Gastroesophageal sphincter (tissue), 4 donors: ENCODE measurements around the gene TNP2. TPM values are rescaled to one million over a fixed set of nuclear protein-coding genes. Genes with fewer than 3 reads are reported as not detected.

Source experiments
- ATAC-seq: fragments of 150-250 bp; one replicate; pipeline ENCODE4 v1.9.1; 2016; ENCODE audit warnings: mild to moderate bottlenecking, moderate library complexity
- H3K27ac ChIP-seq, 4 donors: fragments of 200-600 bp; sonication (generic) in 3 of 4; 1 replicate in 3 of 4; 2 replicates in 1 of 4; pipeline ENCODE4 v1.5.1; 2016 to 2019
- H3K27me3 ChIP-seq: fragments of 200-600 bp; sonication (generic); one replicate; pipeline ENCODE4 v1.5.1; 2019
- H3K36me3 ChIP-seq, 2 donors: fragments of 200-600 bp; sonication (generic); one replicate each; pipeline ENCODE4 v1.5.1; 2019; ENCODE audit warnings: control low read depth in 1 of 2
- H3K4me1 ChIP-seq, 3 donors: fragments of 200-600 bp; sonication (generic); 1 replicate in 2 of 3; 2 replicates in 1 of 3; pipeline ENCODE4 v1.5.1; 2016 to 2019; ENCODE audit warnings: control low read depth in 2 of 3
- H3K4me3 ChIP-seq, 2 donors: fragments of 200-600 bp; sonication (generic); one replicate each; pipeline ENCODE4 v1.5.1; 2019; ENCODE audit warnings: mild to moderate bottlenecking in 1 of 2, moderate library complexity in 1 of 2
- H3K9me3 ChIP-seq, 3 donors: fragments of 200-600 bp; sonication (generic); one replicate each; pipeline ENCODE4 v1.5.1; 2017 to 2019; ENCODE audit warnings: control low read depth in 2 of 3
- CTCF ChIP-seq, 4 experiments: fragments of 200-600 bp in 2 of 4; fragments of 450-650 bp in 2 of 4; sonication (generic) in 1 of 4; IDR thresholded peaks; one replicate each; pipeline ENCODE4 v1.5.1; 2017 to 2019; ENCODE audit warnings: antibody characterized with exemption in 4 of 4, mild to moderate bottlenecking in 2 of 4, moderate library complexity in 2 of 4
- EP300 ChIP-seq: sonication (generic); formaldehyde crosslinking; IDR thresholded peaks from one replicate; pipeline ENCODE4 v1.6.1; 2017; ENCODE audit warnings: antibody characterized with exemption, mild to moderate bottlenecking
- POLR2A ChIP-seq, 2 donors: fragments of 450-650 bp; IDR thresholded peaks; one replicate each; pipeline ENCODE4 v1.6.1; 2017; ENCODE audit warnings: antibody characterized with exemption in 2 of 2, mild to moderate bottlenecking in 2 of 2, moderate library complexity in 1 of 2
- POLR2AphosphoS5 ChIP-seq: sonication (generic); formaldehyde crosslinking; IDR thresholded peaks from one replicate; pipeline ENCODE4 v1.6.1; 2017; ENCODE audit warnings: antibody characterized with exemption
- WGBS, 2 donors: methylation state at CpG; one replicate each; pipeline ENCODE4 v1.1.5; 2018; ENCODE audit warnings: low coverage in 1 of 2; 5-methylcytosine and 5-hydroxymethylcytosine counted together
- total RNA-seq, 4 donors: library from RNA; depleted of rRNA; stranded (reverse); fragments of >200 nt; gene quantifications; one replicate each; pipeline ENCODE4 v1.1.0, GENCODE V29; 2016

Gene TNP2
- total RNA-seq, 4 donors from 2014 or later = not detected

- no peak for TF ChIP-seq EP300
- no peak for TF ChIP-seq POLR2A (IDR thresholded peaks at IDR 0.05)
- TF ChIP-seq POLR2AphosphoS5 = no peak
- no peak for TF ChIP-seq CTCF (IDR thresholded peaks at IDR 0.05)
- Histone ChIP-seq H3K27ac (no peak overlapping the region), H3K9me3 (no peaks in the 10 kb centered on the region), H3K4me3 (no peak overlapping the region), H3K27me3 (no peaks in the 10 kb centered on the region), H3K36me3 (no peaks in the 10 kb centered on the region), H3K4me1 (peaks cover 0 to 9% (median 0%) of the 10 kb centered on the region in 3 donors)
- no peak for ATAC-seq
- WGBS, 2 donors = 88% methylated on average over 4 of the region's 5 CpGs; no CpG with 5 or more reads in 1 of the 2 donors
Measured at GRCh38 chr16:11235703-11235991, 33.5 kb downstream of the TNP2 start.

- ATAC-seq = no peak
- TF ChIP-seq POLR2A (IDR thresholded peaks at IDR 0.05) = no peak
- no peak for TF ChIP-seq CTCF (IDR thresholded peaks at IDR 0.05)
- TF ChIP-seq POLR2AphosphoS5 = no peak
- WGBS, 2 donors = 87 to 95% methylated on average over 7 to 13 of the region's 13 CpGs
- peaks cover 0 to 9% (median 0%) of the 10 kb centered on the region in 3 donors for H3K4me1 ChIP-seq
- no peak overlapping the region for H3K4me3 ChIP-seq
- no peak overlapping the region for H3K27ac ChIP-seq
- H3K9me3 ChIP-seq = no peaks in the 10 kb centered on the region
- H3K27me3 ChIP-seq = no peaks in the 10 kb centered on the region
- H3K36me3 ChIP-seq = no peaks in the 10 kb centered on the region
Measured at GRCh38 chr16:11234884-11235702, 34.0 kb downstream of the TNP2 start.

- TF ChIP-seq POLR2A (IDR thresholded peaks at IDR 0.05) (no peak), CTCF (IDR thresholded peaks at IDR 0.05) (no peak), POLR2AphosphoS5 (no peak), EP300 (no peak)
- Histone ChIP-seq H3K36me3 (no peaks in the 10 kb centered on the region), H3K27me3 (no peaks in the 10 kb centered on the region), H3K27ac (no peak overlapping the region), H3K9me3 (no peaks in the 10 kb centered on the region), H3K4me1 (peaks cover 0 to 9% (median 0%) of the 10 kb centered on the region in 3 donors), H3K4me3 (no peak overlapping the region)
- 59 to 86% methylated on average over 3 to 4 of the region's 8 CpGs for WGBS, 2 donors
- ATAC-seq = no peak
Measured at GRCh38 chr16:11233727-11234376, 35.3 kb downstream of the TNP2 start.

- 20% methylated on average over 1 of the region's 35 CpGs for WGBS, 2 donors
- H3K27me3 ChIP-seq = no peaks in the 10 kb centered on the region
- H3K4me3 ChIP-seq = peak overlapping the region in 1 of 2 donors; percentile 1
- H3K9me3 ChIP-seq = no peaks in the 10 kb centered on the region
- no peak for TF ChIP-seq EP300
- TF ChIP-seq POLR2AphosphoS5 = no peak
- TF ChIP-seq CTCF (IDR thresholded peaks at IDR 0.05) = no peak
- TF ChIP-seq POLR2A (IDR thresholded peaks at IDR 0.05) = no peak
- peaks cover 0 to 9% (median 0%) of the 10 kb centered on the region in 3 donors for H3K4me1 ChIP-seq
- H3K27ac ChIP-seq = peak overlapping the region in 1 of 4 donors; percentile 48
- H3K36me3 ChIP-seq = no peaks in the 10 kb centered on the region
- ATAC-seq = peak; percentile 53
Measured at GRCh38 chr16:11232852-11233726, 36.0 kb downstream of the TNP2 start.
